ENCODE results near the gene KIF7. TPM values are rescaled to one million over a fixed set of nuclear protein-coding genes. Genes with fewer than 3 reads are reported as not detected.

KIF7 gene
- total RNA-seq, 4 donors from 2014 or later, result 2.0 to 17.3 (median 11.3) TPM

DNA sequence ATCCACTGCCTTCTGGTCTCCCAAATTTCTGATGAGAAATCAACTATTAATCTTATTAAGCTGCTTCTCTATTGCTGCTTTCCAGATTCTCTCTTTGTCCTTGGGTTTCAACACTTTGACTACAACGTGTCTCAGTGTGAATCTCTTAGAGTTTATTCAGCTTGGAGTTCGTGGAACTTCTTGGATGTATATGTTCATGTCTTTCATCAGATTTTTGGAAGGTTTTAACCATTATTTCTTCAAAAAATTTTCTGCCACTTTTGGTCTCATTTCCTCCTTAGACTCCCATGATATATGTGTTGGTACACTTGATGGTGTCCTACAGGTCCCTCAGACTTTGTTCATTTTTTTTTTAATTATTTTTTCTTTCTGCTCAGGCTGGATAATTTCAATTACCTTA lies 44.0 kb downstream of the KIF7 start:
- Histone ChIP-seq H3K4me1 (no peaks in the 10 kb centered on the region), H3K27ac (no peak overlapping the region), H3K36me3 (no peaks in the 10 kb centered on the region), H3K9me3 (no peaks in the 10 kb centered on the region), H3K4me3 (no peak overlapping the region), H3K27me3 (no peaks in the 10 kb centered on the region)
- intact Hi-C loops (cut with DNase I; ENCODE audit: low total_unique reads), result no loop called here
- no peak for TF ChIP-seq POLR2A (IDR thresholded peaks at IDR 0.05)
- TF ChIP-seq, protein P1, sequence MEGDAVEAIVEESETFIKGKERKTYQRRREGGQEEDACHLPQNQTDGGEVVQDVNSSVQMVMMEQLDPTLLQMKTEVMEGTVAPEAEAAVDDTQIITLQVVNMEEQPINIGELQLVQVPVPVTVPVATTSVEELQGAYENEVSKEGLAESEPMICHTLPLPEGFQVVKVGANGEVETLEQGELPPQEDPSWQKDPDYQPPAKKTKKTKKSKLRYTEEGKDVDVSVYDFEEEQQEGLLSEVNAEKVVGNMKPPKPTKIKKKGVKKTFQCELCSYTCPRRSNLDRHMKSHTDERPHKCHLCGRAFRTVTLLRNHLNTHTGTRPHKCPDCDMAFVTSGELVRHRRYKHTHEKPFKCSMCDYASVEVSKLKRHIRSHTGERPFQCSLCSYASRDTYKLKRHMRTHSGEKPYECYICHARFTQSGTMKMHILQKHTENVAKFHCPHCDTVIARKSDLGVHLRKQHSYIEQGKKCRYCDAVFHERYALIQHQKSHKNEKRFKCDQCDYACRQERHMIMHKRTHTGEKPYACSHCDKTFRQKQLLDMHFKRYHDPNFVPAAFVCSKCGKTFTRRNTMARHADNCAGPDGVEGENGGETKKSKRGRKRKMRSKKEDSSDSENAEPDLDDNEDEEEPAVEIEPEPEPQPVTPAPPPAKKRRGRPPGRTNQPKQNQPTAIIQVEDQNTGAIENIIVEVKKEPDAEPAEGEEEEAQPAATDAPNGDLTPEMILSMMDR (IDR thresholded peaks at IDR 0.05), result no peak
- no peak for DNase-seq

- intact Hi-C loops (cut with DNase I; ENCODE audit: low total_unique reads), result no loop called here
- Histone ChIP-seq H3K4me3 (no peak overlapping the region), H3K27ac (no peak overlapping the region), H3K27me3 (no peaks in the 10 kb centered on the region), H3K4me1 (no peaks in the 10 kb centered on the region), H3K36me3 (no peaks in the 10 kb centered on the region), H3K9me3 (no peaks in the 10 kb centered on the region)
- no peak for DNase-seq
- TF ChIP-seq POLR2A (IDR thresholded peaks at IDR 0.05), result no peak
- TF ChIP-seq, protein P1 (IDR thresholded peaks at IDR 0.05), result no peak
Measured at GRCh38 chr15:89599021-89599420, 56.2 kb downstream of the KIF7 start.

GRCh38 chr15:89593018-89593417 lies 62.2 kb downstream of the KIF7 start:
- no peaks in the 10 kb centered on the region for H3K4me1 ChIP-seq
- H3K27me3 ChIP-seq, result no peaks in the 10 kb centered on the region
- H3K36me3 ChIP-seq, result no peaks in the 10 kb centered on the region
- no peaks in the 10 kb centered on the region for H3K9me3 ChIP-seq
- no peak overlapping the region for H3K4me3 ChIP-seq
- H3K27ac ChIP-seq, result no peak overlapping the region
- TF ChIP-seq, protein P1 (IDR thresholded peaks at IDR 0.05), result no peak
- TF ChIP-seq POLR2A (IDR thresholded peaks at IDR 0.05), result no peak
- intact Hi-C loops (cut with DNase I; ENCODE audit: low total_unique reads), result no loop called here
- DNase-seq, result no peak

DNA sequence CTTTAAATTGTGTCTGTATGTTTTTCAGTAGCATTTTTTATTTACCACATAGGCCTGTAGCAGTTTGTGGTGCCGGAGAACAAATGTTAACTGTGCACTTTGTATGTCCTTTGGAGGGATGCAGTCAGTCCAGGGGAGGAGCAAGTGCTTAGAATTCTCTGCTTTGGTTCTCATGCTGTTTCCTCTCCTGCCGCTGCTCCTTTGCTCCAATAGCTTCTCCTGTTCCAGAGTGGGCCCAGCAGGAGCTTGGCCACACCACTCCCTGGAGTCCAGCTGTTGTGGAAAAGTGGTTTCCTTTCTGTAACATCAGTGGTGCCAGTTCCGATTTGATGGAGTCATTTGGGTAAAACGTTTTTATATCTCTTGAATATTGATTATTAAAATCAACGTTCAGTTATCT lies 63.4 kb downstream of the KIF7 start:
- intact Hi-C loops (cut with DNase I; ENCODE audit: low total_unique reads), result no loop called here
- Histone ChIP-seq H3K27ac (no peak overlapping the region), H3K36me3 (no peaks in the 10 kb centered on the region), H3K4me3 (no peak overlapping the region), H3K9me3 (no peaks in the 10 kb centered on the region), H3K4me1 (no peaks in the 10 kb centered on the region), H3K27me3 (no peaks in the 10 kb centered on the region)
- no peak for DNase-seq
- TF ChIP-seq POLR2A (IDR thresholded peaks at IDR 0.05), result no peak
- TF ChIP-seq, protein P1 (IDR thresholded peaks at IDR 0.05), result no peak

DNA sequence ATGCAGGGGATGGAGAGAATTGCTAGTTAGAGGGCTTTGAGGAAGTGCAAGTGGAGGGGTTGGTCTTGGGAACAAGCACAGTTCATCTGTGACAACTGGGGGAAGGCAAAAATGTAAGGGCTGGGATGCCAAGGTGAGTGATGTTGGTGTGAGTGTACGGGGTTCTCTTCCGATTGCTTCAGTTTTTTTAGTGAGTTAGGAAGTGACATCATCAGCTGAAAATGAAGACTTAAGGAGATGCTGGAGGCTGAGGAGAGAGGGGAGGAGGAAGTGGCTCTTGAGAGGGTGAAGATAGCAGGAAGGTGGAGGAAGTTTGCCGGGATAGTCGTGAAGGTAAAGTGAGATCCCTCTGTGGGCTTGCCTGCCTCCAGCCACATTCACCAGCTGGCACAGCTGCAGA lies 67.3 kb downstream of the KIF7 start:
- intact Hi-C loops (cut with DNase I; ENCODE audit: low total_unique reads), result no loop called here
- H3K36me3 ChIP-seq, result no peaks in the 10 kb centered on the region
- H3K4me3 ChIP-seq, result no peak overlapping the region
- H3K4me1 ChIP-seq, result no peaks in the 10 kb centered on the region
- H3K27ac ChIP-seq, result no peak overlapping the region
- H3K9me3 ChIP-seq, result no peaks in the 10 kb centered on the region
- H3K27me3 ChIP-seq, result no peaks in the 10 kb centered on the region
- no peak for TF ChIP-seq POLR2A (IDR thresholded peaks at IDR 0.05)
- TF ChIP-seq, protein P1 (IDR thresholded peaks at IDR 0.05), result no peak
- no peak for DNase-seq
